ENCODE results near the gene SCPEP1.
"Not testable (repeated sequence)": the region's sequence is repeated elsewhere in the genome, so short reads cannot be mapped to it uniquely, and the experiment has no call there.

The SCPEP1 gene

GRCh38 chr17:56965241-56965640 is 12.7 kb upstream of the SCPEP1 start:
- DNase-seq (ENCODE audit: low spot score); FAIRE-seq: not testable (repeated sequence)

GRCh38 chr17:56965681-56966080 is 12.2 kb upstream of the SCPEP1 start:
- FAIRE-seq; DNase-seq (ENCODE audit: low spot score): not testable (repeated sequence)

GRCh38 chr17:56966338-56966737 is 11.6 kb upstream of the SCPEP1 start:
- no peak for FAIRE-seq
- DNase-seq (ENCODE audit: low spot score), result no peak

- FAIRE-seq (no peak), DNase-seq (ENCODE audit: low spot score) (no peak)
Measured at GRCh38 chr17:56970974-56971373, 7.0 kb upstream of the SCPEP1 start.

- DNase-seq (ENCODE audit: low spot score) (no peak), FAIRE-seq (no peak)
Measured at GRCh38 chr17:56972111-56972730, 5.7 kb upstream of the SCPEP1 start.

GRCh38 chr17:56973520-56973919 is 4.4 kb upstream of the SCPEP1 start:
- no peak for FAIRE-seq
- DNase-seq (ENCODE audit: low spot score), result no peak

- DNase-seq (ENCODE audit: low spot score), result no peak
- FAIRE-seq, result no peak
Measured at GRCh38 chr17:56974055-56974454, 3.9 kb upstream of the SCPEP1 start.

GRCh38 chr17:56975656-56976055 is 2.3 kb upstream of the SCPEP1 start:
- no peak for FAIRE-seq
- no peak for DNase-seq (ENCODE audit: low spot score)

GRCh38 chr17:56976941-56977608 is 856 bp upstream of the SCPEP1 start:
- DNase-seq (ENCODE audit: low spot score) (no peak), FAIRE-seq (no peak)

GRCh38 chr17:56978441-56979090 is 635 bp downstream of the SCPEP1 start:
- FAIRE-seq (no peak), DNase-seq (ENCODE audit: low spot score) (no peak)

- FAIRE-seq, result no peak
- DNase-seq (ENCODE audit: low spot score), result no peak
Measured at GRCh38 chr17:56979091-56979480, 1.2 kb downstream of the SCPEP1 start.

GRCh38 chr17:56980526-56980925 is 2.6 kb downstream of the SCPEP1 start:
- not testable (repeated sequence) for FAIRE-seq; DNase-seq (ENCODE audit: low spot score)

GRCh38 chr17:56982312-56982711 is 4.4 kb downstream of the SCPEP1 start:
- FAIRE-seq, result no peak

GRCh38 chr17:56983366-56983765 is 5.4 kb downstream of the SCPEP1 start:
- no peak for FAIRE-seq

More at GRCh38 chr17:56982312-56982711, 4.4 kb downstream of the SCPEP1 start:
- DNase-seq (ENCODE audit: low spot score), result no peak

GRCh38 chr17:56985371-56986162 is 7.6 kb downstream of the SCPEP1 start:
- no peak for DNase-seq (ENCODE audit: low spot score)
- no peak for FAIRE-seq

More at GRCh38 chr17:56983366-56983765, 5.4 kb downstream of the SCPEP1 start:
- no peak for DNase-seq (ENCODE audit: low spot score)

GRCh38 chr17:56987283-56987834 is 9.4 kb downstream of the SCPEP1 start:
- DNase-seq (ENCODE audit: low spot score) (no peak), FAIRE-seq (no peak)

- DNase-seq (ENCODE audit: low spot score), result no peak
- FAIRE-seq, result no peak
Measured at GRCh38 chr17:56988901-56989572, 11.1 kb downstream of the SCPEP1 start.

- DNase-seq (ENCODE audit: low spot score) (no peak), FAIRE-seq (no peak)
Measured at GRCh38 chr17:56992364-56992763, 14.4 kb downstream of the SCPEP1 start.

- no peak for DNase-seq (ENCODE audit: low spot score)
- no peak for FAIRE-seq
Measured at GRCh38 chr17:56994009-56994792, 16.3 kb downstream of the SCPEP1 start.

- DNase-seq (ENCODE audit: low spot score) (no peak), FAIRE-seq (no peak)
Measured at GRCh38 chr17:56995766-56996165, 17.8 kb downstream of the SCPEP1 start.

Measured in RCC 7860 (cell line).